Hematopoietic multipotent progenitor cell treated with erythropoietin and hydrocortisone succinate and interleukin-3 and kit ligand, for 17 days (in vitro differentiated cells): Measurements from ENCODE around the gene MAP3K19.
"Not testable (repeated sequence)": the region's sequence is repeated elsewhere in the genome, so short reads cannot be mapped to it uniquely, and the experiment has no call there.

Experiments used
- DNase-seq: peaks from one replicate; pipeline ENCODE4 v3.0.0-alpha.2; 2015; ENCODE audit warnings: low spot score

MAP3K19 gene, protein sequence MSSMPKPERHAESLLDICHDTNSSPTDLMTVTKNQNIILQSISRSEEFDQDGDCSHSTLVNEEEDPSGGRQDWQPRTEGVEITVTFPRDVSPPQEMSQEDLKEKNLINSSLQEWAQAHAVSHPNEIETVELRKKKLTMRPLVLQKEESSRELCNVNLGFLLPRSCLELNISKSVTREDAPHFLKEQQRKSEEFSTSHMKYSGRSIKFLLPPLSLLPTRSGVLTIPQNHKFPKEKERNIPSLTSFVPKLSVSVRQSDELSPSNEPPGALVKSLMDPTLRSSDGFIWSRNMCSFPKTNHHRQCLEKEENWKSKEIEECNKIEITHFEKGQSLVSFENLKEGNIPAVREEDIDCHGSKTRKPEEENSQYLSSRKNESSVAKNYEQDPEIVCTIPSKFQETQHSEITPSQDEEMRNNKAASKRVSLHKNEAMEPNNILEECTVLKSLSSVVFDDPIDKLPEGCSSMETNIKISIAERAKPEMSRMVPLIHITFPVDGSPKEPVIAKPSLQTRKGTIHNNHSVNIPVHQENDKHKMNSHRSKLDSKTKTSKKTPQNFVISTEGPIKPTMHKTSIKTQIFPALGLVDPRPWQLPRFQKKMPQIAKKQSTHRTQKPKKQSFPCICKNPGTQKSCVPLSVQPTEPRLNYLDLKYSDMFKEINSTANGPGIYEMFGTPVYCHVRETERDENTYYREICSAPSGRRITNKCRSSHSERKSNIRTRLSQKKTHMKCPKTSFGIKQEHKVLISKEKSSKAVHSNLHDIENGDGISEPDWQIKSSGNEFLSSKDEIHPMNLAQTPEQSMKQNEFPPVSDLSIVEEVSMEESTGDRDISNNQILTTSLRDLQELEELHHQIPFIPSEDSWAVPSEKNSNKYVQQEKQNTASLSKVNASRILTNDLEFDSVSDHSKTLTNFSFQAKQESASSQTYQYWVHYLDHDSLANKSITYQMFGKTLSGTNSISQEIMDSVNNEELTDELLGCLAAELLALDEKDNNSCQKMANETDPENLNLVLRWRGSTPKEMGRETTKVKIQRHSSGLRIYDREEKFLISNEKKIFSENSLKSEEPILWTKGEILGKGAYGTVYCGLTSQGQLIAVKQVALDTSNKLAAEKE (N-terminal part only)

DNA sequence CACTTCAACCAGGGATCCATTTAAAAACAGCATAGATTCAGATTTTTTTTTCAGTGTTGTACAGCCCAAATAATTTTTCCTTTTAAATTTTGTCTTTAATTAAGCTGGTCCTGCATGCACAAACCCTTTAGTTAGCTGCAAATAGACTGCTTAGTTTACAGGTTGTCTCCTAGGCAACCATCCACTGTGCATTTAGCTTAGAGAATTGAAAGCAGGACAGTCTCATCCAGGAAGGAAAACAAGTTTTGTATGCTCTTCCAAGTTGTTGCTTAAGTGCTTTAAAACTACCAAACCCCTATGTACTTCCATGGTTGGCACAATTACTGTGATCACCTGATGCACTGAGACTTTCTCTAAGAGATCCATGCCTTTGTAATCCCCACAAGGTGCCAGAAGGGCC, at the start of gene MAP3K19:
TSS of gene MAP3K19 (minus strand) at position 148 of the 400 bp plus-strand sequence. CDS start 22,800 bp downstream, outside the sequence.
- DNase-seq = no peak

DNA sequence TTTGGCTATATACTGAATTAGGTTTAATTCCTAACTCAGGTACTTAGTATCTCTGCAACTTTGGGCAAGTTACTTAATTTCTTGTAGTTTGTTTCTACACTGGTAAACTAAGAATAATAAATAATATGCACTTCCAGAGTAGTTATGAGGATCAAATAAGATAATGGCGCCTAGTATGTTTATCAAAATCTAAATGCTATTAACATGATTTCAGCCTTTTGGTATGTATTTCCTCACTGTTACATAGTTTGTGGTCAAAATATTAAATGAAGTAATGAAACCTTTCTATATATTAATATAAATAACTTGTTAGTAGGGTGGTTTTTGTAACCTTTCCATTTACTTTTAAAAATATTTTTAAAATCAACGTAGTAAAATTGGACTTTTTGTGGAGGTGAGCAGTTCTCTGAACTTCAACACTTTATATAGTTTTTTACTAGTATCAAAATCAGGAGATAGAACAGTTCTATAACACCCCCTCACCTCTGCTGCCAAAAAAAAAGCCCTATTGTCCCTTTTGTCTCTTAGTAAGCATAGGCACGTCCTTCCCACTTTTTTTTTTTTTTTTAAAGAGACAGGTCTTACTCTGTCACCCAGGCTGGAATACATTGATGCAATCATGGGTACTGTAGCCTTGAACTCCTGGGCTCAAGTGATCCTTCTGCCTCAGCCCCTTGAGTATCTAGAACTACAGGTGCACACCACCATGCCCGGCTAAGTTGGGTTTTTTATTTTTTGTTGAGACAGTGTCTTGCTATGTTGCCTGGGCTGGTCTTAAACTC, 49.6 kb upstream of the MAP3K19 start:
- no peak for DNase-seq

DNA sequence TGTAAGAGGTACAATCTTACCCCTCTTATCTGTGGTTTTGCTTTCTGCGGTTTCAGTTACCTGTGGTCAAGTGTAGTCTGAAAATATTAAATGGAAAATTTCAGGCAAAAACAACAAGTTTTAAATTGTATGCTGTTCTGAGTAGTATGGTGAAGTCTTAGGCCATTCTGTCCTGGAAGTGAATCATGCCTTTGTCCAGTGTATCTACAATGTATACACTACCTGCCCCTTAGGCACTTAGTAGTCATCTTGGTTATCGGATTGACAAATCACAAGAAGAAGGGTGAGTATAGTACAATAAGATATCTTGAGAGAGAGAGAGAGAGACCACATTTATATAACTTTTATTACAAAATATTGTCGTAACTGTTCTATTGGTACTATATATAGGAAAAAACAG, 48.3 kb upstream of the MAP3K19 start:
- DNase-seq = no peak

DNA sequence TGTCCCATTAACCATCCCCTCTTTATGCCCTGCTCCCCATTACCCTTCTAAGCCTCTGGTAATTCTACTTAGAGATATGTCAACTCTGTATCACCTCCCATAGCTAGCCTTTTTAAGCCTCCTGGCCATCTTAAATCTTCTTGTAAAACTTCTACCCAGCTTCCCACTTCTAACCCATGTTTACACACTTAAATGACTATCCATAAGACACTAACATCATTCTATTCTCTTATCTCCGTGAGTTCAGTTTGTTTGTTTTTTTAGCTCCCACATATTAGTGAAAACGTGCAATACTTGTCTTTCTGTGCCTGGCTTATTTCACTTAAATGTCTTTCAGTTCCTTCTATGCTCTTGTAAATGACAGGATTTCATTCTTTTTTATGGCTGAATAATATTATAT, 47.3 kb upstream of the MAP3K19 start:
- DNase-seq = no peak

DNA sequence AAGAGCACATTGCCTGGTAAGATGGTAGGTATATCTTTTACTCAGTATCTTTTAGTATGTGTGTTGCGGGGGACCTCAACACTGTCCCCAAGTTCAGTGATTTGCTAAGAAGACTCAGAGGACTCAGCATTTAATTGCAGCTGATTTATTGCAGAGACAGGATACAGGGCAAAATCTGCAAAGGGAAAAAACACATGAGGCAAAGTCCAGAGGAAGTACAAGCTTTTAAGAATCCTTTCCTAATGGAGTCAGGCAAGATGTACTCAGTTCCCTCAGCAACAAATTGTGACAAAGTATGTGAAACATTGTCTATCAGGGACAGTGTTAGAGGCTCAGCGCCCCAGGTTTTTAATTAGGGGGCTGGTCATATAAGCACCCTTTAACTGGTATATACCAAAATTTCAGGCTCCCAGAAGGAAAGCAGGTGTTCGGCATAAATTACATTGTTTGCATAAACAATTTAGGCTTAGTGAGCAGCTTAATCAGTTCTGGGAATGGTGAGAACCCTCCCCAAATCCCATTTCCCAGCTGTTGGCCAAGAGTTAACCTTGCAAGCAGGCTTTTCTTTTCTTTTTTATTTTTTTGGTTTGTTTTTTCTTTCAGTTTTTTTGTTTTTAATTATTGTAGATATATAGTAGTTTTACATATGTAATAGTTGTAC, 46.6 kb upstream of the MAP3K19 start:
- DNase-seq = no peak

DNA sequence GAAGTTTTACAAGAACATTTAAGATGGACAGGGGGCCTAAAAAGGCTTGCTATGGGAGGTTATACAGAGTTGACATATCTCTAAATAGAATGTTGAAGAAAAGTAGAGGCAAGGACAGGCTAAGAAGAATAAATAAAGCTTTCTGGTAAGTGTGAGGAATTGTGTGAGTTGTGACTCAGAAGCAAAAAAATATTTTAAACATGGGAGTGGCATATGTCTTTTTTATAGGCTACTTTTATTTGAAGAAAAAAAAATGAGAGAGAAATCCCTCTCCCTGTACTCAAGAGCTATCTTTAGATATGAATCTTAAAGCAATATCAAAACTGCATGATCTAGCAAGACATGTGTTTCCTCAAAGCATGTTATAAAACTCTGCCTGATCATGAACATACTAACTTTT, 45.9 kb upstream of the MAP3K19 start:
- no peak for DNase-seq

DNA sequence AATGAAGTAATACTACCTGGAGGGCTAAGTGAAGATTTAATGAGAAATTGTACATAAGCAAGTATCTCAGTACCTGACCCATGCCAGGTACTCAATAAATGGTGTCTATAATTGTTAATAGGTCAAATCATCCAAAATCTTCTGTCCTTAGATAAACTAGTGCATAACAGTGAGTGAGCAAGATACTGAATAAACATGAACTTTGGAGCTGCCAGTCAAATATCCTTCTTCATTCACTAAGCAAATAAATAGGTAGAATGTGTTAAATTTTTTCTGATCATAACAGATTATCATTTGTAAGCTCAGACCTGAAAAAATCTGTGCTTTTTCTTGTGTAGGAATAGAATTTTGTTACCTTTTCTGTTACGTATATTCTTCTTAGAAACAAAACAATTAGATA, 44.4 kb upstream of the MAP3K19 start:
- DNase-seq = no peak

DNA sequence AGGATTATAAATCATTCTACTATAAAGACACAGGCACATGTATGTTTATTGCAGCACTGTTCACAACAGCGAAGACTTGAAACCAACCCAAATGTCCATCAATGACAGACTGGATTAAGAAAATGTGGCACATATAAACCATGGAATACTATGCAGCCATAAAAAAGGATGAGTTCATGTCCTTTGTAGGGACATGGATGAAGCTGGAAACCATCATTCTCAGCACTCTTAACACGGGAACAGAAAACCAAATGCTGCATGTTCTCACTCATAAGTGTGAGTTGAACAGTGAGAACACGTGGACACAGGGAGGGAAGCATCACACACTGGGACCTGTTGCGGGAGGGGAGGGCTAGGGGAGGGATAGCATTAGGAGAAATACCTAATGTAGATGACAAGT, 42.4 kb upstream of the MAP3K19 start:
- not testable (repeated sequence) for DNase-seq

DNA sequence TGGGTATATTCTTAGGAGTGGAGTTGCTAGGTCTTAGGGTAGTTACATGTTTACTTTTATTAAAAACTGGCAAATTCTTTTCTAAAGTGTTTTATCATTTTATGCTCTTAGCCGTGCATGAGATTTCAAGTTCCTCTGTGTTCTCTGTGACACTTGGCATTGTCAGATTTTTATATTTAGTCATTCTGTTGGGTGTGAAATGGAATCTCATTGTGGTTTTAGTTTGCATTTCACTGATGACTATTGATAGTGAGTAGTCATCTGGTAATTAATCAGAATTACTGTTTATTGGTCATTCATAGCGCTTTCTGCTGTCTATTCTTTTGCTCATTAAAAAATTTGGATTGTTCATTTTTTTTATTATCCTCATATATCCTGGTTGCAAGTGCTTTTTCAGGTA, 39.0 kb upstream of the MAP3K19 start:
- DNase-seq = no peak

DNA sequence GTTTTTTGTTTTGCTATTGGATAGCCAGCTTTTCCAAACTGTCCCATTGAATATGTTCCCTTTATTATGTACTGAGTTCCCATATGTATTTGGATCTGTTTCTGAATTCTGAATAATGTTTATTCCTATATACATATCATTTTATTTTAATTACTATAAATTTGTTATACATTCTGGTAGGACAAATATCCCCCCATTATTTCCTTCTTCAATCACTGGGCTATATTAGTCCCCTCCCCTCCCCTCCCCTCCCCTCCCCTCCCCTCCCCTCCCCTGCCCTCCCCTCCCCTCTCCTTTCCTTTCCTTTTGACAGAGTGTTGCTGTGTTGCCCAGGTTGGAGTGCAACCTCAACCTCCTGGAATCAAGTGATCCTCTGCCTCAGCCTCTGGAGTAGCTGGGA, 31.2 kb upstream of the MAP3K19 start:
- DNase-seq = no peak

DNA sequence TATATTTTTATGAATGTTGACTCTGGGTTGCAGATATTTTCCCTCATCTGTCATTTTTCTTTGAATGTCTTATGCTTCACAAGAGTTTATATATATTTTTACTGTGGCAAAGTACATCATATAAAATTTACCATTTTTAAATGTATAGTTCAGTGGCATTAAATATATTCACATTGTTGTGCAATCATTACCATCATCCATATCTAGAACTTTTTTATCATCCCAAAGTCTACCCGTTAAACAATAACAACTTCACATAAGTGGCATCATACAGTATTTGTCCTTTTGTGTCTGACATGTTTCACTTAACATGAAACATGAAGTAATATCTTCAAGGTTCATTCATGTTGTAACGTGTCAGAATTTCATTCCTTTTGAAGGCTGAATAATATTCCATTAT, 29.3 kb upstream of the MAP3K19 start:
- no peak for DNase-seq

DNA sequence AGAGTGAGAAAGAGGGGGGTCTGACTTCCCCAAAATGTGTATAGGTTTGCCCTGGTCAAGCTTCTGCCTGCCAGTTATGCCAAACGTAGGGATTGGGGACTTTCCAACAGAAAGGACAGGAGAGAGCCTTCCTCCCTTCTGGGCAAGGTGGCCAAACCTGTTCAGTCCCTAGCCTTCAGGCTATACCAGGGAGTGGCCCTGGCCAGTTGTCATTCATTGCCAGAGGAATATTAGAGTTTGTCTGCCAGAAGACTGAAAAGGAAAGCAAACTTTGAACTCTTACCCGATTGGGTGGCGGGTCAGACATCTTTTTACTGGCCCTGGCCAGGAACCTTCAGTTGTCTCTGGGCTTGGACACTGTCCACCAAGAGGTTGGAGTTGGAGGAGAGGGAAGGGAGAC, 27.0 kb upstream of the MAP3K19 start:
- DNase-seq = no peak

DNA sequence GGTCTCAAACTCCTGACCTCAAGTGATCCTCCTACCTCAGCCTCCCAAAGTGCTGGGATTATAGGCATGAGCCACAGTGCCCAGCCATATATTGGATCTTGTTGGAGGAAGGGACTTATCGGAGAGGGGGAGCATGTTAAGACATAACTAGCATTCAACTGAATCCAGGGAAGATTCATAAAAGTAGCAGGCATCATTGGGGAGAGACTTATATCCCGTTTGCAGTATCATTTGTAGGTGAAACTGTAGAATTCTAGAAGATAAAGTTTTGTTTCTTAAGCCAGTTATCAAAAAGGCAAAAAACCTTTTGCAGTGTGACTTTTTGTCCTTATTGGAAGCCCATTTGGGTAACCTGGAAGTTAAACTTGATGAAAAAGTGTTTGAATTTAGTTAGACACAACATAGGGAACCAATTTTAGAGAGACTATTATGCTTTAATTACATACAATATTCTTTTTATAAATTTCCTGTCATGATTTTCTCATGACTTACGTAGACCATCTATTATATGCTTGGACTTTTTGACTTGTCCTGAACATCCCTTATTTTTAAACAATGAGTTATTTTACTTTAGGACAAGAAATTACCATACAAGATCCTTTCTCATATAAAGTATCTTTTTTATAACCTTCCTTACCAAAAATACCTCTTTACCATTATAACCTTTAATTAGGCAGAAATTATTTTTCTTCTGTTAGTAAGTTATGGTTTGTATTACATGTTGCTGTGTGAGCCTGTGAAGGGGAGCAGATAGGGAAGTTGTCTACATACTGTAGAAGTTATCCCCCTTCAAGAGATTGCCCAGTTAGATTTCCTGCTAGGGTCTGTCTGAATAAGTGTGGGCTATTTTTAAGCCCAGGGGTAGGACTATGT, 25.1 kb upstream of the MAP3K19 start:
- DNase-seq = no peak

DNA sequence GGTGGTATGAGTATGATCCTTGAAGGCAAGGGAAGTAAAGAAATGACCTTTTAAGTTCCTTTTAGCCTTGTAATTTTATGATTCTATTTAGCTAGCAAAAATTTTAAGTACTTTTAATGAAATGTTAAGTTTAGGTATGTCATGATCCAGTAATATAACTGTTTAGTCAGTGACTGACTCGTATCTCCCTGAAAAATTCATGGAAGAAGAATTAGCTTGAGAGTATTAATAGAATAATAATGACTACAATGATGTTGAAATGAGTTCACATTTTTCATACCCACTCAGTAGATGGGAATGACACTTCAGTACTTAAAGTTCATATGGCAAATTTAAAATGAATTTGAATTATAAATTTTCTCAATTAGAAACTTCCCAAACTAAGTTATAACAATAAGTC, 19.5 kb upstream of the MAP3K19 start:
- DNase-seq = no peak

DNA sequence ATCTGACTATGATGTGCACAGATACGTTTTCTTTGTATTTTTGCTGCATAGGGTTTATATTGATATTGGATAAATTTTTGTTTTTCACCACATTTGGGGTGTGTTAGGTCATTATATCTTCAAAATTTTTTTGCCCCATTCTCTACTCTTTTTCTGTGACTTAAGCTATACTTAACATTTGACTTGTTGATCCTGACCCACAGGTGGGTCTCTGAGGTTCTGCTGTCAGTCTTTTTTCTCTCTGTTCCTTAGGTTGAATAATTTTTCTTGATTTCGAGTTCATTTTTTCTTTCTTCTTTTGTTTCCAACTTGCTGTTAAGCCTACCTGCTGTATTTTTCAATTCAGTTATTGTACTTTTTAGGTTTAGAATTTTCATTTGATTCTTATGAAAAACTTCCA, 16.9 kb upstream of the MAP3K19 start:
- no peak for DNase-seq

DNA sequence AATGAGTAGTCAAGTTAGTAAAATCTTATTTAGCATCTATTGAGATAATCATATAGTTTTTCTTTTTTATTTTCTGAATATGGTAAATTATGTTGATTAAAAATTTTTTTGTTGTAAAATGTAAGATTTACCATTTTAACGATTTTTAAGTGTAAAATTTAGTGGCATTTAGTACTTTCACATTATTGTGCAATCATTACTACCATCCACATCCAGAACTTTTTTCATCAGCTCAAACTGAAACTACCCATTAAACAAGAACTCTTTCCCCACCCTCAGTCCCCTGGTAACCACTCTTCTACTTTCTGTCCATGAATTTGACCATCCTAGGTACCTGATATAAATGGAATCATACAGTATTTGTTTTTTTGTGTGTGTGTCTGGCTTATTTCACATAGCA, 16.0 kb upstream of the MAP3K19 start:
- DNase-seq = no peak

DNA sequence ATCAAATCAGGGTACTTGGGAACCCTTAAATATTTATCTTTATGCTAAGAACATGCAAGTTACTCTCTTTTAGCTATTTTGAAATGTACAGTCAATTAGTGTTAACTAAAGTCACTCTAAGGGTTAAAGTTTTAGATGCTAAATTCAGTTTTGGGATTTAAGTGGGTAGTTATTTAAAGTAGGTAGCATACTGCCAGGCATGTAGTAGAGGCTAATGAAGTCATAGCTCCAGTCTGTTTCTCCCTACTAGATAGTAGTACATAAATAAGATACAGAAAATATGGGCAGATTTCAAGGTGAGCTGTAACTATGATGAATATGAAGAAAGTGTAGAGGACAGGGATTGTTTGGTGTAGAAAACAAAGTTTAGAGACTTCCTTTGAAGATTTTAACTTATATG, 12.3 kb upstream of the MAP3K19 start:
- DNase-seq = no peak

DNA sequence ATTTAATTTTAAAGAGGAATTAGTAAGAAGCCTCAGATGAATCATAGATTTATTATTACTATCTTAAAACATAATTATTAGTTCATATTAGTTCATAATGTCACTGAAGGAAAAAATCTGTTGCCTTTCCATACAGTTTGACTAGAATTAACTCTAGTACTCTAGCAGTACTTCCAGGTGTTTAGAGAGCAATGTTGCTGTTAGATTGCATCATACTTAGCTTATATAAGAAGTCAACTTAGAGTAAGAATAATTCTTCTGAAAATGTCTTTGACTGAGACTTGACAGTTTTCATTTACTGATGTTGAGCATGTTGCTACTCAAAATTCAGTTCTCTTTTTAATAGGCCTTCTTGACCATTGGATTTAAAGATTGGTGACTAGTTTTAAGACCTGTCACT, 9.5 kb upstream of the MAP3K19 start:
- peak; percentile 15 for DNase-seq

DNA sequence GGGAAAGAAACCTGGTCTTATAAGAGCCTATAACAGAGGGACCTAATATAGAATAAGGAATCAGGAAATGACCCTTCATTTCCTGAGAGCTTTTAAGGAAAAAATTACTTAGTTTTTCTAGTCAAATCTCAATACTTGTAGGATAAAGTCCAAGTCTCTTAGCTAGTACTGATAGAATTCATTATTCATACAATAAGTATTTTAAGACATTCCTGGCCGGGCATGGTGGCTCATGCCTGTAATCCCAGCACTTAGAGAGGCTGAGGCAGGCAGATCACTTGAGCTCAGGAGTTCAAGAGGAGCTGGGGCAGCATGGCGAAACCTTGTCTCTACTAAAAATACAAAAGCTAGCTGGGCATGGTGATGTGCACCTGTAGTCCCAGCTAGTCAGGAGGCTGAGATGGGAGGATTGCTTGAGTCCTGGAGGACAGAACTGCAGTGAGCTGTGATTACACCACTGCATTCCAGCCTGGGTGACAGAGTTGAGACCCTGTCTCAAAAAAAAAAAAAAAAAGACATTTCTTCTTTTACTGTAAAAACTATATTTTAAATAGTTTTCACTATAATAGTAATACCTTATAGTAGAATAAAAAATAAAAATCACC, 8.0 kb upstream of the MAP3K19 start:
- no peak for DNase-seq

DNA sequence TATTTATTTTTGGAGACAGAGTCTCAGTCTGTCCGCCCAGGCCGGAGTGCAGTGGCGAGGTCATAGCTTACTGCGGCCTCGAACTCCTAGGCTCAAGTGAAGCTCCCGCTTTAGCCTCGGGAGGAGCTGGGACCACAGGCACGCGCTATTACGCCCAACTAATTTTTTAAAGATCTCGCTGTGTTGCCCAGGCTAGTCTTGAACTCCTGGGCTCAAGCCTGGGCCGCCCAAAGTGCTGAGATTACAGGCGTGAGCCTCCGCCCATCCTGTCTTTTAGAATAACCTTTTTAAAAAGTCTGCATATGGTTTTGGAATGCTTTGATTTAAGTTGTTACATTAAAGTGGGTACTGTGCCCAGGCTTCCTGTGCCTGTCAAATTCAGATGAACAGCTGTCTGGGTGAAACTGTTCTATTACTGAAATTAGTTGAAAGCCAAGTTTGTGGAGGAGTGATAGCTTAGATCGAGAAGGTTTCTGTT, 5.8 kb upstream of the MAP3K19 start:
- DNase-seq = peak; percentile 12
